HCT116 (cell line): ENCODE measurements around the gene TRIM67.

Source experiments
- CTCF ChIP-seq, 3 experiments: fragments of 200-600 bp in 1 of 3; sonication (generic) in 1 of 3; IDR thresholded peaks in 2 of 3; conservative IDR thresholded peaks in 1 of 3; 2 replicates each; pipeline ENCODE4 v1.5.1; 2012 to 2017; ENCODE audit warnings: low read depth in 2 of 3, low read length in 2 of 3, antibody characterized with exemption in 1 of 3, borderline replicate concordance in 1 of 3, control low read depth in 1 of 3, mild to moderate bottlenecking in 1 of 3, mixed read lengths in 1 of 3, mixed run types in 1 of 3, moderate library complexity in 1 of 3; ENCODE audit not compliant: insufficient read depth in 1 of 3
- POLR2A ChIP-seq: IDR thresholded peaks from 2 replicates; pipeline ENCODE4 v1.7.0; 2011; ENCODE audit warnings: borderline replicate concordance; ENCODE audit not compliant: insufficient read depth, insufficient read length; ENCODE audit errors: extremely low read depth

DNA sequence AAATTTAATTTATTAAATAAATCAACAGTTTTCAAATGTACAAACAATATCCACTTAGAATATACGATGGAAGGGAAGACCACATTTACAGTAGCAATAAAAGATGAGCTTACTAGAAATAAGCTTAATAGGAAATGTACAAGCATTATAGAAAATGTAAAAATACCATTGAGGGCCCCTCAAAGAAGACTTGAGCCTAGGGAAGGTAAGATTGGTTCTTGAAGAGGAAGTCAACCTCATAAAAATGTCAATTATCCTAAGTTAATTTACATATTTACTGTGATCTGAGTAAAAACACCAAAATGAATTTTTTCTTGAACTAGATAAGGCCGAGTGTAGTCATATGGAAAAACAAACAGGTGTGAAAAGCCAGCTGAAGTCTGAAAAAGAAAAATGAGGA lies 39.7 kb upstream of the TRIM67 start:
- TF ChIP-seq CTCF (IDR thresholded peaks at IDR 0.05 in 2 of 3, conservative IDR thresholded peaks at IDR 0.05 in 1 of 3; ENCODE audit: borderline replicate concordance in 1 of 3, insufficient read depth in 1 of 3, low read depth in 2 of 3, low read length in 2 of 3) (no peak), POLR2A (no peak)
